ENCODE data around the gene MCU. TPM values are rescaled to one million over a fixed set of nuclear protein-coding genes. Genes with fewer than 3 reads are reported as not detected.

Gene MCU
- total RNA-seq, 1 donor from 2014 or later = 15.5 TPM

DNA sequence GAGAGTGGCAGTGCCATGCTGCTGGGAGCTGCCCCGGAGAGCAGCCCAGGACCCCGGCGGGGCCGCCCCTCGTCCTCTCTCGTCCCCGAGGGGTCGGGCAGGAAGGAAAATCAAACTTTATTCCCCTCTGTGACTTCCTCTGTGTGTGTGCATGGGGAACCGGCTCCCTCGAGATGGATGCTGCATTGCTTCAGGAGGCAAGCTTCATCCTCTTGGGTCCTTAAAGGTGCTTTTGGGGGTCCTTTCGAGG, 726 bp downstream of the MCU start:
- DNase-seq (peak; percentile 55), ATAC-seq (ENCODE audit: low read depth) (no peak)
- TF ChIP-seq, protein P1, sequence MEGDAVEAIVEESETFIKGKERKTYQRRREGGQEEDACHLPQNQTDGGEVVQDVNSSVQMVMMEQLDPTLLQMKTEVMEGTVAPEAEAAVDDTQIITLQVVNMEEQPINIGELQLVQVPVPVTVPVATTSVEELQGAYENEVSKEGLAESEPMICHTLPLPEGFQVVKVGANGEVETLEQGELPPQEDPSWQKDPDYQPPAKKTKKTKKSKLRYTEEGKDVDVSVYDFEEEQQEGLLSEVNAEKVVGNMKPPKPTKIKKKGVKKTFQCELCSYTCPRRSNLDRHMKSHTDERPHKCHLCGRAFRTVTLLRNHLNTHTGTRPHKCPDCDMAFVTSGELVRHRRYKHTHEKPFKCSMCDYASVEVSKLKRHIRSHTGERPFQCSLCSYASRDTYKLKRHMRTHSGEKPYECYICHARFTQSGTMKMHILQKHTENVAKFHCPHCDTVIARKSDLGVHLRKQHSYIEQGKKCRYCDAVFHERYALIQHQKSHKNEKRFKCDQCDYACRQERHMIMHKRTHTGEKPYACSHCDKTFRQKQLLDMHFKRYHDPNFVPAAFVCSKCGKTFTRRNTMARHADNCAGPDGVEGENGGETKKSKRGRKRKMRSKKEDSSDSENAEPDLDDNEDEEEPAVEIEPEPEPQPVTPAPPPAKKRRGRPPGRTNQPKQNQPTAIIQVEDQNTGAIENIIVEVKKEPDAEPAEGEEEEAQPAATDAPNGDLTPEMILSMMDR (IDR thresholded peaks at IDR 0.05) = no peak
- peak overlapping the region; percentile 81 for H3K27ac Mint-ChIP-seq
- no peaks in the 10 kb centered on the region for H3K9me3 Mint-ChIP-seq
- peak overlapping the region; percentile 90 for H3K4me3 Mint-ChIP-seq
- POLR2A ChIA-PET = interaction anchor here (0.6 to 1.5 kb wide), 4 partner anchors 13 to 1286 kb away, joined by 3 to 7 read pairs (median 4); no protein-coding TSS in a partner anchor
- CTCF ChIA-PET = interaction anchor here (1.3 kb wide), 1 partner anchor 466 kb away, joined by 3 read pairs; no protein-coding TSS in a partner anchor
- peaks cover 42% of the 10 kb centered on the region for H3K4me1 Mint-ChIP-seq
- no peaks in the 10 kb centered on the region for H3K36me3 Mint-ChIP-seq (ENCODE audit: low read depth)
- no peaks in the 10 kb centered on the region for H3K27me3 Mint-ChIP-seq
- intact Hi-C loops (cut with micrococcal nuclease) = loop anchor here (1.0 to 10.0 kb wide), 8 partner anchors 66 to 552 kb away; partner anchors contain the start of genes ANAPC16, ASCC1, DNAJB12 and DNAJC9

DNA sequence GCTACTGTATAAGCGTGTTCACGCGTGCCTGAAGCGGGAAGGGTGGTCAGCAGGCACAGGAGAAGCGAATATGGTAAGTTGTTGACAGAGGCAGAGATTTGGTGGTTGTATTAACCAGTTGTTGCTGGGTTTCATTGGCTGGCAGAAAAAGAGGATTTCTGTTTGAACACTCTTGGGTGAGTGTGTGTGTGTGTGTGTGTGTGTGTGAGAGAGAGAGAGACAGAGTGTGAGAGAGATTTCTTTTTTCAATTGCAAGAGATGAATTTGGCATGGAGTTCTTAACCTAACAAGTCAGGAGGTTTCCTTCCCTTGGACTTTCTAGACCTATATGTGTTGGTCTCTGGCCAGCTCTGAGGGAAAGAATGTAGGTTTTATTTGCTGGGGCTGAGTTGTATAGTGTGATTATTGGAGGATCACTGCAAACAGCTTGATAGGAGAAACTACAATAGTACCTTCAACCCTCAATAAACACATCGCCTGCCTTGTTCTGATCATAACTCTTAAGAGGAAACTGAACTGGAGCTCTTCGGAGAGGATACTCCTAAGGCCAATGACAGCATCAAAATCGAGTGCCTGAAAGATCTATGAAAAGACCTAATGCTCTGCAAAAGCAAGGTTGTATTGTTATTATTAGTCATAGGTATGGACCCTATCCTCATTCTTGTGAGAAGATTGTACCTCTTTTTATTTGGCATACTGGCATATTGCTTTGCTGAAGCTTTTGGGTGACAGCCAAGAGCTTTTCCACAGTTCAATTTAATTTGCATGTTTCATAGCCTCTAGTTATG, 1.2 kb downstream of the MCU start:
- Mint-ChIP-seq H3K27me3 (no peaks in the 10 kb centered on the region), H3K36me3 (ENCODE audit: low read depth) (no peaks in the 10 kb centered on the region), H3K9me3 (no peaks in the 10 kb centered on the region), H3K27ac (peak overlapping the region; percentile 81), H3K4me3 (peak overlapping the region; percentile 90), H3K4me1 (peaks cover 36% of the 10 kb centered on the region)
- TF ChIP-seq, protein P1 (IDR thresholded peaks at IDR 0.05) = no peak
- ChIA-PET CTCF (interaction anchor here (1.3 kb wide), 1 partner anchor 466 kb away, joined by 3 read pairs; no protein-coding TSS in a partner anchor), POLR2A (interaction anchor here (0.6 to 1.5 kb wide), 5 partner anchors 14 to 1286 kb away, joined by 3 to 7 read pairs (median 4); no protein-coding TSS in a partner anchor)
- ATAC-seq (ENCODE audit: low read depth) (no peak), DNase-seq (no peak)
- intact Hi-C loops (cut with micrococcal nuclease) = loop anchor here (1.0 to 10.0 kb wide), 8 partner anchors 67 to 552 kb away; partner anchors contain the start of genes ANAPC16, ASCC1, DNAJB12 and DNAJC9

DNA sequence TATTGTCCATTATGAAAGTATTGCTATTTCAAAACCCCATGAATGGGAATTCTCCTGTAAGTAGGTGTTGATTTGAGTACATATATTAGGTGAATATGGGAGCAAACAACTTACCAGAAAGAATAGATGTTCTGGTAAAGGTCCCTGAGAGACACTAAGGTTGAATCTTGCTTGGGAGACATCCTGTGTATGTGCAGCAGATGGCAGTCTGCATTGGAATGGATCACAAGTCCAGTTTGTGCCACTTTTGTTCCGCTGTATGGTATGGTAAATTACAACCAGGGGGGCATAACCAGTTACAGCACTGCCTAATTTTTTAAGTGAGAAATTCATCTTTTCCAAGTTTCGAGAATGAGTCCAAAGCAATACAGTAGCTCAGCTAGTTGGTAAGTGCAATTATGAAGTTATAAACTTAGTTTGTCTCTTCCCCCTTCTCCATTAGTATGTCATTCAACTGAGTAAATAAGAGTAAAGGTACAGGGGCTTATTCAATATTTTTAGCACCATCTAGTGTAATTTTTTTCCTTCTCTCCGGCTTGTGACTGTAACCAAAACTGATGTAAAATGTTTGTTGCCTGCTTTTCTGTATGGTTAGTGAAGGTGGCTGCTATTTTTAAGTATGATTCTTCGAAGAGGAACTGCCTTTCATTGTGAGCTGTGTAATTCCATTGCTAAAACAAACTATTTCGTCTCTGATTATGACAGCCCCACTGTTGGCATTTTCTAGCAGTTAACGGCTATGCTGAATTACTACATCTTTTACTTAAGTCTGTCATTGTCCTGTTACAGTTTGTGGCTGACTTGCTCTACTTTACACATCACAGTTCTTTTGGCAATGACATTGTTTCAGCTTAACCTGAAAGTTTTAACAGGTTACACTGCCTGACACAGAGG, 2.8 kb downstream of the MCU start:
- TF ChIP-seq, protein P1 (IDR thresholded peaks at IDR 0.05) = no peak
- H3K4me3 Mint-ChIP-seq = peak overlapping the region; percentile 0
- CTCF ChIA-PET = interaction anchor here (0.6 to 1.6 kb wide), 3 partner anchors 13 to 140 kb away, joined by 3 to 4 read pairs (median 4); no protein-coding TSS in a partner anchor
- no peak for ATAC-seq (ENCODE audit: low read depth)
- peaks cover 36% of the 10 kb centered on the region for H3K4me1 Mint-ChIP-seq
- DNase-seq = no peak
- H3K27ac Mint-ChIP-seq = no peak overlapping the region
- intact Hi-C loops (cut with micrococcal nuclease) = loop anchor here (5.0 to 10.0 kb wide), 2 partner anchors 477 to 550 kb away; partner anchors contain the start of genes ANAPC16, ASCC1 and DNAJC9
- H3K36me3 Mint-ChIP-seq (ENCODE audit: low read depth) = no peaks in the 10 kb centered on the region
- POLR2A ChIA-PET = no interaction called here
- H3K27me3 Mint-ChIP-seq = no peaks in the 10 kb centered on the region
- H3K9me3 Mint-ChIP-seq = no peaks in the 10 kb centered on the region

DNA sequence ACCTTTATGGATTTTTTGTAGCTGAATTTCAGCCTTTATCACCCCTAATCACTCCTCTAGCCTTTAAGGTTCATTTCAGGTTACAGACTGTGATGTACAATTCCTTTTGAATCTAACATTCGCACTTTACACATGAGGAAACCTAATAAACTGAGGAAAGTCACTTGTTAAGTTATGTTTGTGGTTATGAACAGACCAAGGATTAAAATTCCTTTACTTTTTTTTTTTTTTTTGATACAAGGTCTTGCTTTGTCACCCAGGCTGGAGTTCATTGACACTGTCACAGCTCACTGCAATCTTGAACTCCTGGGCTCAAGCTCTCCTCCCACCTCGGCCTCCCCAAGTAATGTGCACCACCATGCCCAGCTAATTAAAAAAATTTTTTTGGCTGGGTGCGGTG, 3.6 kb downstream of the MCU start:
- peaks cover 36% of the 10 kb centered on the region for H3K4me1 Mint-ChIP-seq
- no peak overlapping the region for H3K27ac Mint-ChIP-seq
- intact Hi-C loops (cut with micrococcal nuclease) = loop anchor here (10.0 kb wide), 1 partner anchor 549 kb away; the partner anchor contains the start of gene DNAJC9
- no peaks in the 10 kb centered on the region for H3K36me3 Mint-ChIP-seq (ENCODE audit: low read depth)
- no peaks in the 10 kb centered on the region for H3K9me3 Mint-ChIP-seq
- H3K27me3 Mint-ChIP-seq = no peaks in the 10 kb centered on the region
- POLR2A ChIA-PET = no interaction called here
- DNase-seq (no peak), ATAC-seq (ENCODE audit: low read depth) (no peak)
- no peak overlapping the region for H3K4me3 Mint-ChIP-seq
- TF ChIP-seq, protein P1 (IDR thresholded peaks at IDR 0.05) = no peak
- CTCF ChIA-PET = interaction anchor here (0.6 to 1.6 kb wide), 3 partner anchors 12 to 139 kb away, joined by 3 to 4 read pairs (median 4); no protein-coding TSS in a partner anchor
